HG03571 (cell line): Measurements from ENCODE around the gene HOXC10.

Experiments used
- ATAC-seq: cut with Tn5 transposase; IDR thresholded peaks from one replicate; pipeline ENCODE4 v1.9.1; 2021; ENCODE audit not compliant: unreplicated experiment

HOXC10 gene

DNA sequence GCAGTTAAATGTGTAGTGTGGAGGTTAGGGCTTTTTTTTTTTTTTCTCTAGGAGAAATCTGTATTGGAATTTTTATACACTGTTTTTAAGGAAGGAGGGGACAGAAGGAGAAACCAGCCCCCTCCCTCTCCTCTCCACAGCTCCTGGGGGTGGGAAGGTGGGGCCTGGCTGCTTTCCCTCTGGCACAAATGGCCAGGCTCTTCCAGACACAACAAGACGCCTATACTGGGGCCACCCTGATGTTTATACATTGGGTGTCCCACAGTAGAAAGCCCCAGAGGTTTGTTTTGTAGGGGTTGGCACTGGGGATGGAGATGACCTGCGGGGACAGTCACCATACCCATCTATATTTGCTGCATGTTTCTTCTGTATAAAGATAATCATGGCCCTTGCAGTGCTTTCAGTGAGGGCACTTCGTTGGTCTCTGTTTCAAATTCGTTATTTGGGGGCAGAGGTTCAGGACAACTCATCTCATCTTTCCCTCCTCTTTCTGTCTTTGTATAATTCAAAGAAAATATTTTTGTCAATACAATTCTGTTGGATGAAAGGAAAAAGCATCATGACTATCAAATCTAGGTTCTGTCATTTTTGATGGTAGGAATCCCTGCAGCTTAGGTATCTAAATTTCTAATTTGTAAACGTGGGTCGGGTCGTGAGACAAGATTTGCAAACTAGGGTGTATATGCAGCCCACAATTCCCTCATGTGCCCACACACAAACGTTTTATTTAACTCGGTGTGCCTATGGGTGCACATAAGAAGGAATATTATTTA lies 7.9 kb upstream of the HOXC10 start:
- ATAC-seq = no peak

DNA sequence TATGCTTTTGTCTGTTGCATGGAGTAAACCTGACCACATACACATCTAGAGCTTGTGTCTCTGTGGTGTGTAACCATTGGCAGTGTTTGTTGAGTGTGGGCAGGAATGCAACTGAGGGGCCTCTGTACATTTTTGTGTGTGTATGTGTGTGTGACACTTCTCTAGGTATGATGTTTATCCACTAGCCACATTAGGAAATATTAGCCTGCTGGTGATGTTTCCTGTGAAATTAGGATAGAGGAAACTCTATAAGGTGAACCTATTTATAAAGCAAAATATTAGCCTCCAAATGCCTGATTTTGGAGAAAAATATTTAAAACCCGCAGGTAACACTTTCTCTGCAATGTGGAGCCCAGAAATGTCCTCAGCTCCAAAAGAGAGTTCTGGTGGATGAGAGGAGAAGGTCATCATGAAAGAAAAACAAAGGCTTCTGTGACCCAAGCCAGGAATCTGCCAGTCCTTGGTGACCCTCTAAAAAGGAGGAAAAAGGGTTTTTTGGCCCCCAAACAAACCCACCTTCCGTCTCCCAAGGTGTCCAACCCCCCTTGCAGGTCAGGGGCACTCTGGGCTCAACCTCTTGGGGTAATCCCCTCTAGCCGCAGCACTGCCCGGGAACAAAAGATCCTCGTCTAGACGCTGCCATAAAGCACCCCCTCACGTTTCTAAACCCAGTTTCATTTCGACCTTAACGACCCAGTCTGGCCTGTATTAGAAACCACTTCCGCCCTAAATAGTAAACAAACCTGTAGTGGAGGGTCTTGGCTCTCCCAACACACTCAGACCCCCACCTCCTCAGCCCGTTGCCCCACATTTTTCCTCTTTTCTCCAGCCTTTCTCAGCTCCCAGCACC lies 7.1 kb upstream of the HOXC10 start:
- ATAC-seq = no peak

DNA sequence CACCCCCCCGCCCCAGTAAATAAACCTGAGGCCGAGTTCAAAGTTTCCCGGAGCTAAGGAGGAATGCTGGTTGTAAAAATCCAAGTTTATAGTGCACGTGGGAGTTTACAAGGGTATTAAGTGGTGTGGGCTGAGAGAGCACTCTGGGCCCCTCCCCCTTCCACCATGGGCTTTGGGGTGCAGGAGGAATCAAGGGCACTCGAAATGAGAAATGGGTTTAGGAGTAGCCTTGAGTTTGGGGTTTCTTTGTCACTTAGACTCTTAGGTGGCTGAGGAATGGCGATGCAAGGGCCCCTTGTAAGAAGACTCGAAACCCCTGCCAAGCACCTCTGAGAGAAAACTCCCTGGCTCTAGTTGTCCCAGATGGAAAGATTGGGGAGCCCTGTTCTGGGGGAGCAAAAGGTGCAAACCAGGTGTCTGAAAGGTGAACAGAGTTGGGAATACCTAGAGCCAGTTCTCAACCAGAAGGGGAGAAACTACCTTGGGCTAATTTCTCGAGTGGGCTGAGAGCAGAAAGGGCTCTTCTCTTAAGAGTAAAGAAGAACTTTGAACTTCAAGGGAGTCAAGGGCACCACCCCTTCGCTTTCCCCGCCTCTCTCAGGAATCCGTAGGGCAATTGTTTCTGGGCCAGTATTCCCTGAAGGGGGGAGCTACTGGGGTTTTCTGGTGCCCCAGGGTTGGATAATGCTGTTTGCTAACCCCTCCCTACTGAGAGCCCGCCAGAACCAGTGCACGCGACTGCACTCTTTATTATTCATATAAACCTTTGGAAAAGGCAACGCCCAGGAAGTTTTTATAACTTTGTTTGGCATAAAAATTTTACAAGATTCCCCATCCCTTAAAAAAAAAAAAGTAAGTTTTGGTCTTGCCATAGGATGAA lies 6.2 kb upstream of the HOXC10 start:
- ATAC-seq = no peak

DNA sequence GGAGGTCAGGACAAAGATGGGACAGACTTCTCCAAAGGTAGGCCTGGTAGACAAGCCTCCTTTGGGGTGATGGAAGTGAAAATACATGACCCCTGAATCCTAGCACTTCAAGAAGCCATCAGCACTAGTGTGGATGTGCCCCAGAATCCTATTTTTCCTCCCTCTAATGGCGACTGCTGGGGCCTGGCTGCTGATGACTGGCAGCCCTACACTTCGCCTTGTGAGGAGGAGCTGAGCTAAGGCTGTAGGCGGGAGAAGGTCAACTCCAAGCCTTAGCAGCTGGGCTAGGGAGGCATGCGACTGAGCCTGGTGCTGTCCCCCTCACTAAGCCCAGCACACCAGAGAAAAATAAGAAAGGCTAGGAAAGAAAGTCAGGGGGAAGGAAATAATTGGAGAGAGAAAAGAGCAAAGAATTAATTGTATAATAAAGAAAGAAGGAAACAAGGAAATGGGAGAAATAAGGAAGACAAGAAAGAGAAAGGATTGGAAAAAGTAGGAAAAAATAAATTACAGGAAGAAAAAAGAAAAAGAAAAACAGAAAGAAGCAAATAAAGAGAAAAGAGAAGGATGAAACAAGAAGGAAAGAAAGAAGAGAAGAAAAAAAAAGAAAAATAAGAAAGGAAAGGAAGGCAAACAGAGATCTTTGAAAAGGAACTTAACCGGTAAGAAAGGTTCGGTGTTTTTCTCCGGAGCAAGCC lies 4.7 kb upstream of the HOXC10 start:
- no peak for ATAC-seq

DNA sequence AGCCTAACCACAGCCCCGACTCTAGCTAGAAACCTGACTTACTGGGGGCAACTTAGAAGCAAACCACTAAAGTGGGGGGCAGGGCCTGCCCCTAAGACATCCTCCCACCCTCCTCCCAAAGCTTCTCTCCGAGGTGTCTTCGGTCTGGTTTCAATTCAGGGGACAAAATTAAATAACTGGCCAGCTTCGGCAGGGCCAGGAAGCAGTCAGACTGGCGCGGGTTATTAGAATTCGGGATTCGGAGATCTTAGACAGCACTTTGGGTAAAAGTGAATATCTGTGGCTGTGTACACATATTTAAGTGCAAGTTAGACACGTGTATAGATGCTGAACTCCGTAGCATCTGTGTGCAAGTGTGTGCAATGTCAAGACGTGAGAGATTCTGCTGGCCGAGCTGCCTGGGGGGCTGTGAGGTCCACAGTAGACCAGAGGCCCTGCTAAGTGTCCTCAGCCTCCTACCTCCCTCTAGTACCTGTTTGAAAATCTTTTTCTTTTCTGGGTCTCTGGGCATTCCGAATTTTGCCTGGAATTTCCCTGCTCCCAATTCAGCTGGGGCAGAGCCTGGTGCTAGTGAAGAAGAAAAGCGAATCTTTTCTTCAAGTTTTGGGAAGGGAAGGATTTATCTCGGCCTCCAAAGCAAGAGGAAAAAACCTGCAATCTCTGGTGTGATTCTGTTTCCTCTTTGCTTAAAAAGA lies 4.0 kb upstream of the HOXC10 start:
- ATAC-seq = no peak

DNA sequence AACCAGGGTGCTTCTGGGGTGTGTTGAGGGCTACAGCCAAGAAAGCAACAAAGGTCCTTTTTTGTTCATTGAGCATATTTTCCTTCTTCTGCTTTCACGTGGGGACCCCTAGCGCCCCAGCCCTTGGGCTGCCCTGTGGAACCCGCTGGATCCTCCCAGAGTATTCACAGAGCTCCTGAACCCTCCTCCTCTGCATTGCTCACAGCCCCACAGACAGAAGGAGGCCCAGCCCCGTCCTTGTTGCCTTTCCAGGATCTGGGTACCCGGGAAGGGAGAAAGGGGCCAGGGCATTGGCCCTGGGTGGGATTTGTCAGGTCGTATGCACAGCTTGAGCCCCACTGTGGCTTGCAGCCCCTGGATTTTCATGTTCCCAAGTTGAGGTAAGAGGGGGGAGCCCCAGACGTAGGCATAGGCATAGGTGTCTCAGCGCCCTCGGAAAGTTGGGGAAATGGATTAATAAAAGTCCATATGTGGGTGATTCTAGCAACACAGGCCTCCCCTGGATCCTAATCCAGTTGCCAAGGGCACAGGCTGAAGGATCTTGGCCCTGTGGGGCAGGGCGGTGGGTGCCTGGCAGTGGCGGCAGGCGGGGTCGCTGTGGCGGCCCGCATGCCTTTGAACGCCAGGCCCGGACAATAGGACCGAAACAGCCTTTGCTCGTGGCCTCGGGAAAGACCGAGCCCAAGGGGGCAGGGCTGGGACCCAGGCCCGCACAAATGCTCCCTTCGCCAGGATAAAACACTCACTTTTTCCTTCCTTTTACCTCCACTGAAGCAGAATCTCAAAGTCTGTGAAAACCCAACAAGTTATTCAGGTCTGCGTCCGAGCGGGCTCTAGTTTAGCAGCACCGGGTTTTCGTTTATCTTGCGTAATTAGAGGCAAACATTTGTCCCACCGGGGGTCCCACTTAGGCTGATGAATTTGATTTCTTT lies 3.0 kb upstream of the HOXC10 start:
- no peak for ATAC-seq

DNA sequence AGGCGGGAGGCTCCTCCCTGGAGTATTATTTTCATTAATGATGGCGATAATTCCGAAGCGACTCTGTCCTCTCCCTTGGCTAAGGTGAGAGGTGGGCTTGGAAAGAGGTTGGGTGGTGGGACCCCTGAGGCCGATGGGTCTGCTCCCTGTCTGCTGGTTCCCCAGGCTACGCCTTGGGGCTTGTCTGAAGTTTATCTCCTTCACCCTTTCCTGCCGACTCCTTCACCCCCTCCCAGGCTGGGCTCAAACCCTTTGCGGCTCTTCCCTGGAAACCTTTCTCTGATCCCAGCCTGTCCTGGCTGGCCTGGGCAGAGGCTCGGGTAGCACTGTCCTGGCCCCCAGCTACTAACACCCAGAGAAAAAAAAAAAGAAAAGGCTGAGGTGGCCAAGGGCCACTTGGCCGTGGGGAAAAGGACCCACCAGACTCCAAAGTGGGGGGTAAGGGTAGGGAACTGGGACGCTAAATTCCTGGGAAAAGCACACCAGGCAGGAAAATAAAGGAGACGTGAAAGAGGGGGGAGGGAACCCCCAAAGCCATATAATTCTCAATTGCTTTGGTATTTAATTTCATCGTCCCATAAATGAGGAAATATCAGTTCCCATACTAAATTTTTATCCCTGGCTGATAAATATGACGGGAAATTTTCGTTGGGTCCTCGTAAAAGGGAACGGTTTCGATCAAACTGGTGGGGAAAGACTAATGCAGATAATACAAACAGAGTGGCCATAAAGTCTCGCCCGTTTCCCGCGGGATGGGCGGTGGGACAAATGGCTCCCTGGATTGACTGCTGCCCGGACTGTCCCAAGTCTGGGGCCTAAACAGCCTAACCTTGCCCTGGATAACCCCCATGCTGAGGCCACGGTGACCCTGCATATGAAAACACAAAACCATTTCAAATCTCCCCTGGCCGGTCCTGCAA lies 2.0 kb upstream of the HOXC10 start:
- ATAC-seq = no peak

DNA sequence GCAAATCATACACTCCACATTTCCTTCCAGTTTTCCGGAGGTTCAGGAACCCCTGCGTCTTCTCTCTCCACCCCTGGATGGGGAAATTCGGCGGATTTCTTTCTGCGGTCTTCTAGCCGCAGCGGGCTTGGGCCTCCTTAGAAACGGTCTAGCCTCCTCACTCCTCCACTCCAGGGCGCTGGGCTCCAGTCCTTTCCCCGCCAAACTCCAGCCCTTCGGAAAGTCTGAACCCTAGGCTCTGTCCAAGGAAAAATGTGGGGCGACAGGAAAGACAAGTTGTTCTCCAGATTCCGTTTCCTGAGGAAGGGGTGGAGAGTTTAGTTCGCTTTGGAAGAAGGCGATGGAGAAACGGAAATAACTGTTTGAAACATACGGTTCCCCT lies 1.4 kb upstream of the HOXC10 start:
- no peak for ATAC-seq

DNA sequence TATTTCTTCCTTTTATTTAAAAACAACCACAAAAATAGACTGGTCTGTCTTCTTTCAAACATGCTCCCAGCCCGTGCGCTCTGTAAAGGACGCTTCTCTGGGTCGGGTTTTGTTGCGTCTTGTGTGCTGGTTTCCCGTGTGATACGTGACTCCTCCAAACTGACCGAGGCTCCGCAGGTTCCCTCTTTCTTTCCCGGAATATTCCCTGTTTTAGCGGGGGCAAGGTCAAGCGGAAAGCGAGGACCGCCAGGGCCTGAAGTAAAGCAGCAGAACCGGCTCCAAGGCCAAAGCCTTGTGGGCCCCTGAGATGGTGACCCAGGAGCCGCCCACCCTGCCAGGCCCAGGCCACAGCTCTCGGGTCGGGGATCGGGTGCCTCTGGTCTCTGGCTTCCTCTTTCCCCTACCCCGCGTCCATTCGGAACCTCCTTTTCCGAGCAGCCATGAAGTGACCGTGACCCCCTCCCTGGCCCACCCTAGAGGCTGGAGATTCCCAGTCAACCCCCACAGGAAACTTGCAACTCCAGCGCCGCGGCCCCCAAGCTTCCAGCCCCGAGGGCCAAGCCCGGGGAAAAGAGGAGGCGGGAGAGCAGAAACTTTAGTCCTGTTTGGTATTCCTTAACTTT lies 885 bp upstream of the HOXC10 start:
- no peak for ATAC-seq

DNA sequence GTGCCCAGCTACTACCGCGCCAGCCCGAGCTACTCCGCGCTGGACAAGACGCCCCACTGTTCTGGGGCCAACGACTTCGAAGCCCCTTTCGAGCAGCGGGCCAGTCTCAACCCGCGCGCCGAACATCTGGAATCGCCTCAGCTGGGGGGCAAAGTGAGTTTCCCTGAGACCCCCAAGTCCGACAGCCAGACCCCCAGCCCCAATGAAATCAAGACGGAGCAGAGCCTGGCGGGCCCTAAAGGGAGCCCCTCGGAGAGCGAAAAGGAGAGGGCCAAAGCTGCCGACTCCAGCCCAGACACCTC lies 697 bp downstream of the HOXC10 start:
- ATAC-seq = no peak

DNA sequence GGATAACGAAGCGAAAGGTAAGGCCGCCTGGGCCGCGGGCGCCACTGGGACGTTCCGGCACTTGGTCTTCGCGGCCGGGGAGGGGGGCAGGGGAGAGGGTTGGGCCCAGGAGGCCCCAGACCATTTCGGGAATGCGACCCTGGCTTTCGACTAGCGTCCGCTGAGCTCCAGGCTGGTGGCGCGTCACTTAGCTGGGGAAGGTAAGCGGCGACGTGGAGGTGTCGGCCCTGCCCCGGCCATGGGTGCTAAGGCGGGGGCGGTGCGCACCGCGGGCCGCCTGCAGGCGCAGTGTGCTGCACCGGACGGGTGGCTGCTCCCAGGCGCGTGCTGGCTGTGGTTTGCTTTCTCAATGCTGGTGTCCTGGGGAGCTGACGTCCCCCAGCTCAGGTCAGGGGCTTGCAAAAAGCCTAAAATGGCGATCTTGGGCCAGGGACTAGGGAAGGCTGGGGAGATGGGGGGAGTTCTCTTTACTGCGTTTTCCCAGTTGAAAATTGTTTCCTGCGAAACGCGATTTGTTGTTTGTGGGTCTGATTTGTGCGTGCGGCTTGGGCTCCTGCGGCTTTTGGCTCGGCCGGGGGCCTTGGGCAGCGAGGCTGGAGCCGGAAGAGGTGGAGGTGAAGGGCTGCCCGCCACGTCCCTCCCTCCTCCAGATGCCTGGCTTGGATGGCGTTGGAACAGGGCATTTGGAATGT lies 1.2 kb downstream of the HOXC10 start:
- ATAC-seq = no peak

DNA sequence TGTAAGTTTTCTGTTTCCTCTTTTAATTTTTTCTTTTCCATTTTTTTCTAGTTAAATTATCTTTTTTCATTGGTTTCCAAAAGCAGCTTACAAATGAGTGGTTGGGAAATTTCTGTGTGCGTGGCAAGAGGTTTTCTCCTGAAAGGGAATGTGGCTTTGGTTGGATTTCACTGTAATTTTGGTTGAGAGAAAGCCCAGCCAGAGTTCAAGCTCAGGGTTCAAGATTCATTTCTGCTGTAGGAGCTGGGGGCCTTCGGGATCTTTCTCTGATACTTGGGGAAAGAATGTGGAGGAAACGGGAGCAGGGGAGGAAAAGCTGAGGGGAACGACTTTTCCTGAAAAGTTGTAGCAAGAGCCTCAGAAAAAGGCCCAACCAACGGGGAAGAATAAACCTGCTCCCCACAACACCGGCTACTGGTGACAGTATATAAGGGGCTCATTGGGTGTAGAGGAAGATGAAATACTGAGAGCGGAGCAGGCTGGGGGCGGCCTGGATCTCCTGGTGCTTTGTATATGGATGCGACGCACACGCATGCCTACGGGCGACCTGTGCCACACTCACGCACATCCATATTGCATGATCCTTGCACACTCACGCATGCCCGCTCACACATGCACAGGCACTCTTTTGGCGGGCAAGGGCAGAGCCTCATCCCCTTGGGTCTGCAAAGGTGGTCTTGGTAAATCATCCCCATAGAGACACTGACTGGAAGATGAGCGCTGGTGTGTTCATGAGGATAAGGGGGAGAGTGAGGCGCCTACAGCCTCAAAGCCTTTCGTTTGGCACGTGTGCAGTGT lies 1.9 kb downstream of the HOXC10 start:
- ATAC-seq = no peak

DNA sequence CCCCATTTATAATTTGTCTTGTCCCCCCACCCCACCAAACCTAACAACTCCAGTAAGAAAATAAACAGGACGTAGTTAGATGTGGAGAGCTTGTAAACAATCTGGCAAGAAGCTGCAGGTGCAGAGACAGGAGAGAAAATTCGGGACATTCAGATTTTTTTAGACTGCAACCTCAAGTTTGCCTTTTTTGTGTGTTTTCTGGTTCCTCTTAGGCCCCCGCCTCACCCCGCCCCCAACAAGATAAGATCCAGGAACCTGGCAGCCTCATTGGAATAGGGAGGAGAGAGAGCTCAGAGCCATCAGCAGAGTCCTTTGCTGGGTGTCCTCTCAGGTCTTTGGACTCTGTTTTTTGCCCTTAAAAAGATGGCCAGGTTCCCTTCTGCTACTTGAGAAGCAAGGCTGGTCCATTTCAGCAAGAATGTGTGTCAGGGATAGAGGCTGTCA lies 2.9 kb downstream of the HOXC10 start:
- ATAC-seq = no peak

DNA sequence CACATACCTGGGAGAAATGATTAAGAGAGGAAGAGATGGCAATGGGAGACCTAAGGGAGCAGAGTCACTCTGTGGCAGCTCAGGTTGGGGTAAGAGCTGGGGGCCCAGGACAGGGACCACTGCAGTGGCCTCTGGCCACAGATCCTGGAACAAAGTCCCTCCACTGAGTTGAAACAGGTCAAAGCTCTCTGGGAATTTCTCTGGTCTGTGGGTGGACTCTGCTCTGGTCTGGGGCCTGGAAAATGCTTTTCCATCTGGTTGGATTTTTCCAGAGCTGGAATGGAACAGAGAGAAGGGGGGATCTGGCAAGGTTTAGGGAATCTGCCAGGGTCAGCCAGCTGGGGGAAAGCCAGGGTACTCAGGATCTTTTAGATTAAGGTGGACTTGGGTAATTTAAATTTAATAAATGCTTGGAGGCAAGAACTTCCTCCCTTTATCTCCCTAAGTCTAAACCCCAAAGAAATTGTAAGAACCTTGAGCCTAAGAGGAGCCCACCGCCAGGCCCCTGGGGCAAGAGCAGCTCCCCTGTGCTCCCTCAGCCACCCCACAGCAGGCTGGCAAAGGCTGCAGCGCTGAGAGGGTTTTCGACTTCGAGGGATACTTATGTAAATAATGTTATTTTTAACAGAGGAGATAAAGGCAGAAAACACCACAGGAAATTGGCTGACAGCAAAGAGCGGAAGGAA lies 3.7 kb downstream of the HOXC10 start:
- no peak for ATAC-seq

DNA sequence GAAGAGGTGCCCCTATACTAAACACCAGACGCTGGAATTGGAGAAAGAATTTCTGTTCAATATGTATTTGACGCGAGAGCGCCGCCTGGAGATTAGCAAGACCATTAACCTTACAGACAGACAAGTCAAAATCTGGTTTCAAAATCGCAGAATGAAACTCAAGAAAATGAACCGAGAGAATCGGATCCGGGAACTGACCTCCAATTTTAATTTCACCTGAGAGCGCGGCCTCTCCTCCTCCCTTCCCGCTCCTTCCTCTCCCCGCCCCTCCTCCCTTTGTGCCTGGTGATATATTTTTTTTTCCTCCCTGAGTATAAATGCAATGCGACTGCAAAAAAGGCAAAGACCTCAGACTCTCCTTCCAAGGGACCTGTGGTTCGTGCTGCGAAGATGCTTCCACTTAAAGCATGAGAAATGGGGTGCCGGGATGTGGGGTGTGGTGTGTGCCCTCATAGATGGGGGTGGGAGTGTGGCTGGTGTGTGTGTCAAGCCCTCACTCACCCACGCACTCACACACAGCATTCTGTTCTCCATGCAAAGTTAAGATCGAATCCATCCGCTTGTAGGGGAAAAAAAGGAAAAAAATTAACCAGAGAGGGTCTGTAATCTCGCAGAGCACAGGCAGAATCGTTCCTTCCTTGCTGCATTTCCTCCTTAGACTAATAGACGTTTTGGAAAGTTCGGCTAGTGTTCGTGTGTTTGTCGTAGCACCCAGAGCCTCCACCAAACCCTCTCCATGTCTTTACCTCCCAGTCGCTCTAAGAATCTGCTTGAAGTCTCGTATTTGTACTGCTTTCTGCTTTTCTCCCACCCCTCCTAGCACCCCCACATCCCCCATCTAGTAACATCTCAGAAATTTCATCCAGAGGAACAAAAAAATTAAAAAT lies 4.5 kb downstream of the HOXC10 start:
- no peak for ATAC-seq
